ENCODE data around the gene KRTAP3-1. TPM values are rescaled to one million over a fixed set of nuclear protein-coding genes. Genes with fewer than 3 reads are reported as not detected.

KRTAP3-1 gene
- total RNA-seq, 1 experiment from 2014 or later = not detected

GRCh38 chr17:41052566-41052965 lies 43.6 kb upstream of the KRTAP3-1 start (continued):
- TF ChIP-seq NR2C2 (CRISPR knock-in tag; IDR thresholded peaks at IDR 0.05) (no peak), NR3C1 (CRISPR knock-in tag; conservative IDR thresholded peaks at IDR 0.05; ENCODE audit: low read depth) (no peak)

- no peak overlapping the region for H3K27ac Mint-ChIP-seq
- ChIA-PET CTCF (interaction anchor here (0.6 kb wide), 1 partner anchor 419 kb away, joined by 4 read pairs; no protein-coding TSS in a partner anchor), POLR2A (no interaction called here)
Measured at GRCh38 chr17:41049110-41049509, 40.2 kb upstream of the KRTAP3-1 start.

GRCh38 chr17:41048441-41048840 lies 39.5 kb upstream of the KRTAP3-1 start:
- Mint-ChIP-seq H3K9me3 (peaks cover 5% of the 10 kb centered on the region), H3K27ac (no peak overlapping the region; the same call in 1 of the 2 replicates), H3K27me3 (ENCODE audit: low read depth) (no peaks in the 10 kb centered on the region; the same call in 1 of the 2 replicates), H3K4me3 (no peak overlapping the region), H3K4me1 (peaks cover 24% of the 10 kb centered on the region), H3K36me3 (no peaks in the 10 kb centered on the region)
- TF ChIP-seq CDX4 (CRISPR knock-in tag; IDR thresholded peaks at IDR 0.05; ENCODE audit: borderline replicate concordance) = no peak
- TF ChIP-seq ATF6 (CRISPR knock-in tag; IDR thresholded peaks at IDR 0.05) = no peak
- no peak for ATAC-seq
- ChIA-PET CTCF (interaction anchor here (0.6 kb wide), 1 partner anchor 420 kb away, joined by 4 read pairs; no protein-coding TSS in a partner anchor), POLR2A (no interaction called here)
- DNase-seq (ENCODE audit: low spot score) = no peak

More at GRCh38 chr17:41049110-41049509, 40.2 kb upstream of the KRTAP3-1 start:
- no peak for DNase-seq (ENCODE audit: low spot score)
- H3K27me3 Mint-ChIP-seq (ENCODE audit: low read depth) = no peaks in the 10 kb centered on the region; the same call in 1 of the 2 replicates
- H3K9me3 Mint-ChIP-seq = peaks cover 2% of the 10 kb centered on the region; the same call in 1 of the 2 replicates
- TF ChIP-seq GRHL2 (CRISPR knock-in tag; IDR thresholded peaks at IDR 0.05; ENCODE audit: insufficient replicate concordance, severe bottlenecking) (no peak), ZNF138 (CRISPR knock-in tag; conservative IDR thresholded peaks at IDR 0.05) (no peak), FOXP1 (CRISPR knock-in tag; IDR thresholded peaks at IDR 0.05; ENCODE audit: borderline replicate concordance) (no peak), GABPB1 (CRISPR knock-in tag; IDR thresholded peaks at IDR 0.05) (no peak), RELA (CRISPR knock-in tag; IDR thresholded peaks at IDR 0.05; ENCODE audit: borderline replicate concordance) (no peak), NR1H2 (CRISPR knock-in tag; IDR thresholded peaks at IDR 0.05) (no peak), ZNF263 (CRISPR knock-in tag; IDR thresholded peaks at IDR 0.05; ENCODE audit: low read depth) (no peak), CDX4 (CRISPR knock-in tag; IDR thresholded peaks at IDR 0.05; ENCODE audit: borderline replicate concordance) (no peak), ZNF512 (CRISPR knock-in tag; IDR thresholded peaks at IDR 0.05; ENCODE audit: borderline replicate concordance) (no peak), ZNF121 (CRISPR knock-in tag; IDR thresholded peaks at IDR 0.05) (no peak), ATF2 (CRISPR knock-in tag; IDR thresholded peaks at IDR 0.05; ENCODE audit: borderline replicate concordance, low read depth) (no peak), ZNF232 (CRISPR knock-in tag; IDR thresholded peaks at IDR 0.05) (no peak), TCF7 (CRISPR knock-in tag; IDR thresholded peaks at IDR 0.05; ENCODE audit: low read depth) (no peak), RORB (CRISPR knock-in tag; IDR thresholded peaks at IDR 0.05) (no peak)
- H3K4me1 Mint-ChIP-seq = peaks cover 24% of the 10 kb centered on the region
- H3K36me3 Mint-ChIP-seq = no peaks in the 10 kb centered on the region
- H3K4me3 Mint-ChIP-seq = no peak overlapping the region
- ATAC-seq = no peak

Measured in WTC11 (cell line).